ENCODE data around the gene CASP7.
"Not testable (repeated sequence)": the region's sequence is repeated elsewhere in the genome, so short reads cannot be mapped to it uniquely, and the experiment has no call there.

CASP7 gene

DNA sequence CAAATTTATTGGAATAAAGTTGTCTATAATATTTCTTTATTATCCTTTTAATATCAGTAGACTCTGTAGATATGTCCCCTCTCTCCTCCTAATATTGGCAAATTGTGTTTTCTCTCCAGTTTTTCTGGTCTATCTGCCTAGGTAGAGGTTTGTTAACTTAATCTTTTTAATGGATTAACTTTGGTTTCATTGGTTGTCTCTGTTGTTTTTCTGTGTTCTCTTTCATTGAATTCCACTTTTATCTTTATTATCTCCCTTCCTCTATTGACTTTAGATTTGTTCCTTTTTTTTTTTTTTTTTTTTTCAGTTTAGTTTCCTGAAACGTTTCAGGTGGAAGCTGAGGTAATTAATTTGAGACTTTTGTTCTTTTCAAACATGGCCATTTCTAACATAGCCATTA lies 82.4 kb downstream of the CASP7 start:
- ChIA-PET POLR2A (no interaction called here), CTCF (no interaction called here)
- TF ChIP-seq, protein P1, sequence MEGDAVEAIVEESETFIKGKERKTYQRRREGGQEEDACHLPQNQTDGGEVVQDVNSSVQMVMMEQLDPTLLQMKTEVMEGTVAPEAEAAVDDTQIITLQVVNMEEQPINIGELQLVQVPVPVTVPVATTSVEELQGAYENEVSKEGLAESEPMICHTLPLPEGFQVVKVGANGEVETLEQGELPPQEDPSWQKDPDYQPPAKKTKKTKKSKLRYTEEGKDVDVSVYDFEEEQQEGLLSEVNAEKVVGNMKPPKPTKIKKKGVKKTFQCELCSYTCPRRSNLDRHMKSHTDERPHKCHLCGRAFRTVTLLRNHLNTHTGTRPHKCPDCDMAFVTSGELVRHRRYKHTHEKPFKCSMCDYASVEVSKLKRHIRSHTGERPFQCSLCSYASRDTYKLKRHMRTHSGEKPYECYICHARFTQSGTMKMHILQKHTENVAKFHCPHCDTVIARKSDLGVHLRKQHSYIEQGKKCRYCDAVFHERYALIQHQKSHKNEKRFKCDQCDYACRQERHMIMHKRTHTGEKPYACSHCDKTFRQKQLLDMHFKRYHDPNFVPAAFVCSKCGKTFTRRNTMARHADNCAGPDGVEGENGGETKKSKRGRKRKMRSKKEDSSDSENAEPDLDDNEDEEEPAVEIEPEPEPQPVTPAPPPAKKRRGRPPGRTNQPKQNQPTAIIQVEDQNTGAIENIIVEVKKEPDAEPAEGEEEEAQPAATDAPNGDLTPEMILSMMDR (IDR thresholded peaks at IDR 0.05; ENCODE audit: control extremely low read depth, extremely low read depth, low read depth, missing control alignments): no peak
- DNase-seq (ENCODE audit: extremely low spot score): no peak

- no peak for DNase-seq (ENCODE audit: extremely low spot score)
- CTCF ChIA-PET: no interaction called here
- POLR2A ChIA-PET: no interaction called here
- TF ChIP-seq, protein P1 (IDR thresholded peaks at IDR 0.05; ENCODE audit: control extremely low read depth, extremely low read depth, low read depth, missing control alignments): no peak
Measured at GRCh38 chr10:113764582-113764981, 84.9 kb downstream of the CASP7 start.

GRCh38 chr10:113765910-113766309 lies 86.2 kb downstream of the CASP7 start:
- DNase-seq (ENCODE audit: extremely low spot score): no peak
- ChIA-PET CTCF (interaction anchor here (1.2 to 1.9 kb wide), 4 partner anchors 8 to 23 kb away, joined by 3 to 4 read pairs (median 4); no protein-coding TSS in a partner anchor), POLR2A (no interaction called here)
- TF ChIP-seq, protein P1 (IDR thresholded peaks at IDR 0.05; ENCODE audit: control extremely low read depth, extremely low read depth, low read depth, missing control alignments): no peak

DNA sequence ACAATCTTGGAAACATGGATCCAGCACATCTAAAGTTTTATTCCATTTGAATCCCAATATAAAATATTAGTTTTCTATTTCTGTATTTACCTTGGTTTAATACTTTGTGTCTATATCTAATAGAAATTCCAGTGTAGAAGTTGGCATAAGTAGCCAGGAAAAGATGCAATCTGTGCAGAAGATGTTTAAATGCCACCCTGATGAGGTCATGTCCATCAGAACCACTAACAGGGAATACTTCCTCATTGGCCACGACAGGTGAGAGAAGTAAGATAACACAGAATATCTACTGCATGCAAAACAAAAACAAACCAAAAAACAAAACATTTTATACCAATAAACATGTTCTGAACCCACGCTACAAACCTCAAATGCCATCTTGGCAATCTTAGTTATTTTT lies 87.5 kb downstream of the CASP7 start:
- DNase-seq (ENCODE audit: extremely low spot score): no peak
- ChIA-PET POLR2A (no interaction called here), CTCF (interaction anchor here (1.2 kb wide), 1 partner anchor 9 kb away, joined by 3 read pairs; no protein-coding TSS in a partner anchor)
- TF ChIP-seq, protein P1 (IDR thresholded peaks at IDR 0.05; ENCODE audit: control extremely low read depth, extremely low read depth, low read depth, missing control alignments): no peak

GRCh38 chr10:113770346-113770745 lies 90.6 kb downstream of the CASP7 start:
- TF ChIP-seq, protein P1 (IDR thresholded peaks at IDR 0.05; ENCODE audit: control extremely low read depth, extremely low read depth, low read depth, missing control alignments): no peak
- CTCF ChIA-PET: interaction anchor here (1.0 to 3.2 kb wide), 2 partner anchors 19 to 29 kb away, joined by 3 to 11 read pairs; no protein-coding TSS in a partner anchor
- POLR2A ChIA-PET: no interaction called here
- DNase-seq (ENCODE audit: extremely low spot score): no peak

GRCh38 chr10:113771131-113771530 lies 91.4 kb downstream of the CASP7 start:
- DNase-seq (ENCODE audit: extremely low spot score); POLR2A ChIA-PET: not testable (repeated sequence)
- CTCF ChIA-PET: interaction anchor here (1.0 to 3.2 kb wide), 2 partner anchors 19 to 28 kb away, joined by 3 to 11 read pairs; no protein-coding TSS in a partner anchor

- ChIA-PET CTCF (interaction anchor here (1.7 kb wide), 1 partner anchor 22 kb away, joined by 4 read pairs; no protein-coding TSS in a partner anchor), POLR2A (no interaction called here)
- TF ChIP-seq, protein P1 (IDR thresholded peaks at IDR 0.05; ENCODE audit: control extremely low read depth, extremely low read depth, low read depth, missing control alignments): no peak
- DNase-seq (ENCODE audit: extremely low spot score): no peak
Measured at GRCh38 chr10:113775686-113776294, 96.1 kb downstream of the CASP7 start.

All from GM10248 (cell line).